ENCODE data around the gene SGMS1. TPM values are rescaled to one million over a fixed set of nuclear protein-coding genes. Genes with fewer than 3 reads are reported as not detected.

SGMS1 gene
- total RNA-seq, 4 donors from 2014 or later, result 153 to 235 (median 186) TPM

- 95 to 96% methylated on average over 2 of the region's 2 CpGs for WGBS, 2 donors
- TF ChIP-seq POLR2A (IDR thresholded peaks at IDR 0.05) (no peak), CTCF (IDR thresholded peaks at IDR 0.05) (no peak)
These were observed 40.7 kb downstream of the SGMS1 start for GRCh38 chr10:50582766-50583762.

GRCh38 chr10:50582046-50582445, 41.7 kb downstream of the SGMS1 start:
- 83 to 92% methylated on average over 5 of the region's 5 CpGs for WGBS, 2 donors
- intact Hi-C loops (cut with DNase I; ENCODE audit: low total_unique reads), result no loop called here

More at GRCh38 chr10:50582766-50583762, 40.7 kb downstream of the SGMS1 start:
- H3K4me3 ChIP-seq (ENCODE audit: low read depth, poor library complexity, severe bottlenecking), result no peak overlapping the region
- intact Hi-C loops (cut with DNase I; ENCODE audit: low total_unique reads), result no loop called here
- no peak for DNase-seq (ENCODE audit: low spot score in 2 of 2)

GRCh38 chr10:50580262-50580891, 43.4 kb downstream of the SGMS1 start:
- no peak for DNase-seq (ENCODE audit: low spot score in 2 of 2)
- TF ChIP-seq CTCF (IDR thresholded peaks at IDR 0.05) (no peak), POLR2A (IDR thresholded peaks at IDR 0.05) (no peak)
- intact Hi-C loops (cut with DNase I; ENCODE audit: low total_unique reads), result no loop called here
- no peak overlapping the region for H3K4me3 ChIP-seq (ENCODE audit: low read depth, poor library complexity, severe bottlenecking)
- 76 to 83% methylated on average over 7 of the region's 7 CpGs for WGBS, 2 donors

More at GRCh38 chr10:50582046-50582445, 41.7 kb downstream of the SGMS1 start:
- no peak overlapping the region for H3K4me3 ChIP-seq (ENCODE audit: low read depth, poor library complexity, severe bottlenecking)
- DNase-seq (ENCODE audit: low spot score in 2 of 2), result no peak
- TF ChIP-seq POLR2A (IDR thresholded peaks at IDR 0.05) (no peak), CTCF (IDR thresholded peaks at IDR 0.05) (no peak)

GRCh38 chr10:50579491-50580261, 44.1 kb downstream of the SGMS1 start:
- intact Hi-C loops (cut with DNase I; ENCODE audit: low total_unique reads), result no loop called here
- TF ChIP-seq POLR2A (IDR thresholded peaks at IDR 0.05) (no peak), CTCF (IDR thresholded peaks at IDR 0.05) (no peak)
- WGBS, 2 donors, result 65 to 70% methylated on average over 4 of the region's 4 CpGs
- no peak for DNase-seq (ENCODE audit: low spot score in 2 of 2)
- no peak overlapping the region for H3K4me3 ChIP-seq (ENCODE audit: low read depth, poor library complexity, severe bottlenecking)

- 92 to 97% methylated on average over 2 of the region's 2 CpGs for WGBS, 2 donors
These were observed 44.8 kb downstream of the SGMS1 start for GRCh38 chr10:50578949-50579348.

More at GRCh38 chr10:50578949-50579348, 44.8 kb downstream of the SGMS1 start:
- TF ChIP-seq CTCF (IDR thresholded peaks at IDR 0.05), result no peak
- TF ChIP-seq POLR2A (IDR thresholded peaks at IDR 0.05), result no peak
- DNase-seq (ENCODE audit: low spot score in 2 of 2), result no peak
- no peak overlapping the region for H3K4me3 ChIP-seq (ENCODE audit: low read depth, poor library complexity, severe bottlenecking)
- intact Hi-C loops (cut with DNase I; ENCODE audit: low total_unique reads), result no loop called here
